ENCODE data around the gene RPS6KL1.

Gene RPS6KL1

DNA sequence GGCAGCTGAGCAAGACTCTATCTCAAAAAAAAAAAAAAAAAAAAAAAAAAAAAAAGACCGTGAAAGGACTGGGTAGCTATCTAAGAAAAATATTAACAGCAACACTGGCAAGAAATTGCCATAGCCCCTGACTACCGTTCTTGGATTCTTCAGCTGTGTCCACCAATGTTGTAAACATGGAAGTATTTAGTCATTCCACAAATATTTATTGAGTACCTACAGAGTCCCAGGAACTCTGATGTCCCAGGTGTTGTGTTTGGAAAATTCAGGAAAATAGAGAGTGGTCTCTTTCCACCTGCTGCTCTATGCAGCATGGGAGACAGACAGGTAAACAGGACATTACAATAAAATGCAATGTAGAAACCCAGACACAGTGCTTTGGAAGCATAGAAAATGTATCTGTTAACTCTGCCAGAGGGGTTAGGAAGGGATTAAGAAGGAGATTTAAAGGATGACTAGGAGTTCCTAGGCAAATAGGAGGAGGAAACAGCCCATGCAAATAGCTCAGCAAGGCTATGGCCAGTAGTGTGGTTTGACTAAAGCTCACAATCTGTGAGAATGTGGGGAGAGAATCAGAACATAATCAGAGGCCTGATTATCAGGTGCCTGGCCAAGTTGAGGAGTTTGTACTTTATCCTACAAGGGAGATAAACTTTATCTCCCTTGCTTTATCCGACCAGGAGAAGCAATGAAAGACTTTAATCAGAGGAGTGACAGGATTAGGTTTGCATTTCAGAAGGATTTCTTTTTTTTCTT, 43.5 kb downstream of the RPS6KL1 start:
- DNase-seq = no peak

DNA sequence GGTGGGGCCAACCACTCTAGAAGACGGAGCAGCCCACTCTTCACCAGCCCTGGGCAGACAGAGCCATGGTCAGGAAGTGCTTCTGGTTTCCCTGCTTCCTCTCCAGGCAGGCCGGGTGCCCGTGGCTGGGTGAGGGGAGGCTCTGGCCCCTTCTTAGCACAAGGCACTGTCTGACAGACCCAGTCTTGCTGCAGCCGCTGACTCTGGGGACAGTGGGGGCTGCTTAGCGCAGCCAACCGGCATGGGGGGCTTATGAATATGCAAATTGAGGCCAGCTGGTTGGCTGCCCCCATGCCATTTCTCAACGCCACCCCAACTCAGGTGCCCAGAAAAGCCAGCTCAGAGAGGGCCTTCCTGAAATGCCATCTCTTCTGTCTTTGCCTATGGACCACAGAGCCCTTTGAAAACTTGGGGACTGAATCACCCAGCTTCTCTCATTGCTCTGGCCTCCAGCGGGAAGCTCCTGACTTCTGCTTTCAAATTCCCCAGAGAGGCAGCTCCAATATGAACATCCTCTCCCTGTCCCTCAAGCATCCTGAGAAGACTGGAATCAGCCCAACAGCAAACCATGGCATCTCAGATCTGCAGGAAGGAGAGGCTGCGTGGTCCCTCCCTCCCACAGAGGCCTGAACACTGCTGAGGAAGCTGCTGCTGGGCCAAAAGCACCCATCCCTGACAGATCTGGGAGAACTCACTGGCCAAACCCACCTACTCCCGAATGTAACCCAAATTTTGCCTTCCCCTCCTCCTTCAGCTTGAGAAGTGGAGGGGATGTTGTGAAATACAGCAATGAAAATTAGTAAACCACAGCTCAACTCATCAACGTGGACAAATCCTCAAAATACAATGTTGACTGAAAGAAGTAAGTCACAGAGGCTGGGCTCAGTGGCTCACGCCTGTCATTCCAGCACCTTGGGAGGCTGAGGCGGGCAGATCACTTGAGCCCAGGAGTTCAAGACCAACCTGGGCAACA, 46.8 kb downstream of the RPS6KL1 start, which contains the start of gene PROX2:
TSS of gene PROX2 (minus strand) at position 205 of the 973 bp plus-strand sequence. CDS start 12,311 bp downstream, outside the sequence.
- DNase-seq = no peak

DNA sequence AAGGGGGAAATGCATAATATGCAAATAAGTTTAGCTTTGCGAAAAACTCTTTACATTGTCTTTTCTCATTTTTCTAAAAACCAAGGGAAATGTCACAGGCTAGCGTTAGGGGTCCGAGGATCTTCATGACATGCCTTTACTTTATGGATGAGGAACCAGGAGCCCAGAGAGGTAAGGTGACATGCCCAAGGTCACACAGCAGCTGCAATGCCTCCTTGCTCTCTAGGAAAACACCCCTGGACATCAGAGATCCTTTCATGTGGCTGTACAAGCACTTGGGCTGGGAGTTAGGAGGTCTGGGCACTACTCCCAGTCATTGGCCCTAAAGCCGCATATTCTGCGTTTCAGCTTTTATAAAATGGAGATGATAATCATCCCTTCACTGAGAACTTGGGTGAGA, 47.9 kb downstream of the RPS6KL1 start:
- no peak for DNase-seq

DNA sequence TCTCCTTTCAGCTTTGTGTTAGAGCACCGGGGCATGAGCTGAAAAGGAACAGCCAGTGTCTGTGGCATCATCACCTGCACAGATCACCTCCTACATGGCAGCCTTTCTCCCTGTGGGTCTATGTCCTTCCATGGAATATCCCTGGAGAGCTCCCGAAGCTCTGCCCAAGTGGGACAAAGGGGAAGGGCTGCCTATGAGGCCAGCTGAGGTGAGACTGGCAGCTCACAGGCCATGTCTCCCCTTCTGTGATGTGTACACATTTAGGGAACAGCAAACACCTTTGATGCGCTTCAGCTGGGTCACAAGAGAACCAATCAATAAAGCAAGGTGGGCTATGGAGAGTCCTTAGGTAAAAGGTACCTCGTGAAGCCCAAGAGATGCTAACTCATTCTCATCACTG, 51.2 kb downstream of the RPS6KL1 start:
- DNase-seq = no peak

DNA sequence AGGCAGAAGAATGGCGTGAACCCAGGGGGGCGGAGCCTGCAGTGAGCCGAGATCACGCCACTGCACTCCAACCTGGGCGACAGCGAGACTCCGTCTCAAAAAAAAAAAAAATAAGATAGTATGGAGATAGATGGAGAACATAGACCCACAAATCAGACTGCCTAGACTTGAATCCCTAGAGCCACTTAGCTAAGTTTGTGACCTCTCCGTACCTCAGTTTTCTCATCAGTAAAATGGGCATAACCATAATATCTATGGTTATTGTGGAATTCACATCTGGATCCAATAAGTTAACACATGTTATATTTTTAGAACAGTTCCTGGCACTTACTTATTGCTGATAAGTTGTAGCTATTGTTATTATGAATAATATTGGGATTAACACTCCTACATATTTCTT, 54.3 kb downstream of the RPS6KL1 start:
- no peak for DNase-seq

DNA sequence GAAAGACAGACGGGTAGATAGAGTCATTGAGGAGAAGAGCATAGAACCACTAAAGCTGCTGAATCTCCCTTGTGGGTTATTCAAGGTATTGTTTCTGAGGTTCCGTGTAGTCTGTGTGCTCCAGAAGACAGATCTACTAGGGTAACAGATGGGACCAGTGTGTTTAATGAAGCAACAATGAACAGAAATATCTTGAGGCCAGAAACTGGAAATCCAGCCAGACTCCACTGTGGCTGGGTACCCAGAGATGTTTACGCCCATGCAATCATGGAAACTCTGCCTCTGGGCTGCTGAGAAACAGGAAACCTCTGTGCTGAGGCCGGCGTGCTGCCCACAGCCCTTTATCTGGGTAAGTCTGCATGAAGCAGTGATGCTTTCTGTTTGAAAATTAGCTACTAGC, 55.4 kb downstream of the RPS6KL1 start:
- DNase-seq = no peak

DNA sequence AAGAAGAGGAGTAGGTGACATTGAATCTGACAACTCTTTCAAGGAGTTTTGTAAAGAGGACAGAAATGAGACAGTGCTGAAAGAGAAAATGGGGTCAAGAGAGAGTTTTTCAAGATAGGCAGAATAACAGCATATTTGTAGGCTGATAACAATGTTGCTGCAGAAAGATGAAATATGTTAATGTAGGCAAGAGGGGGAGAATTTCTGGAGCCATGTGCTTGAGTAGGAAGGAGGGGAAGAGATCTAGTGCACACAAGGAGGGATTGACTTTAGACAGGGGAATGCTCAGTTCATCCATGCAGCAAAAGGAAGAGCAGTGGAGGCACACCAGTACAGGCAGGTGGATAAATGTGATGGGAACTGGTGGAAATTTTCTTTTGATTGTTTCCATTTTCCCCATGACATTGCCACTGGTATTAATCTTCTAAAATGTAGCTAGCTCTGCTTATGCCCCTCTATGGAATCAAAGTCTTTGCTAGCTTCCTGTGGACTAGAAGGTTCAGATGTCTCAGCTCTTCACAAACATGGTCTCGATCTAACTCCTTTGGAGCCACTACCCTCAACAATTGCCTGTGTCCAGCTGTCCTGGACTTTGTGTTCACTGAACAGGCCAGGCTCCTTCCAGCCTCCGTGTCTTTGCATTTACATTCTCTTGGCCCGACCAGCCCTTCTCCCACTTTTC, 56.2 kb downstream of the RPS6KL1 start:
- DNase-seq = no peak

DNA sequence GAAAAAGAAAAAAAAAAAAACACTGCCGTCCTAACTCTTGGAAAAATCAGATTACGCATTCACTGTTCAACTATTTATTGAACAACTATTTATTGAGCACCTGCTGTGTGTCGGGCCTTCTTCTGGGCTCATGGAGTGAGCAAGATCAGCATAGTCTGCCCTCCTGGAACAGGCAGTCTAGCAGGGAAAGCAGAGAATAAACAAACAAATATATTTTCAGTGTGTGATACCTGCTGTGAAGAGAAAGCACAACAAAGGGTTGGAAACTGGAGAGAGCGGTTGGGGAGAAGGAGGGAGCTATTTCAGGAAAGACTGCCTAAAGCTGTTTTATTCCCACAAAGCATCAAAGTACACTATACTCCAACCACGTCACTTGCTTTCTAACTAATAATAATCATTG, 57.9 kb downstream of the RPS6KL1 start:
- no peak for DNase-seq

DNA sequence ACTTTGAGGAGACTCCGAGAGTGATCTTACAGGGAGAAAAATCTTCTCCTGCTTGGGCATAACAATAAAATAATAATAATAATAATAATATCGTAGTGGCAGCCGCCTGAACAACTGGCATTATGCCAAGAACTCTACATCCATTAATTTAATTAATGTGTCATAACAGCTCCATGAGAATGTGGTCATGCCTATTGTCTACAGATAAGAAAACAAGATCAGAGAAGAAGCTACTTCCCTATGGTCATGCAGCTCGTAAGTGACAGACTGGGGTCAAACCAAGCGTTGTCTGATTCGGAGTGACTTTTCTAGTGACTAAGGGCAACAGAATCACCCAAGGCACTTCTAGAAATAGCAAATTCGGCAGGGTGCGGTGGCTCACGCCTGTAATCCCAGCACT, 58.9 kb downstream of the RPS6KL1 start:
- no peak for DNase-seq

DNA sequence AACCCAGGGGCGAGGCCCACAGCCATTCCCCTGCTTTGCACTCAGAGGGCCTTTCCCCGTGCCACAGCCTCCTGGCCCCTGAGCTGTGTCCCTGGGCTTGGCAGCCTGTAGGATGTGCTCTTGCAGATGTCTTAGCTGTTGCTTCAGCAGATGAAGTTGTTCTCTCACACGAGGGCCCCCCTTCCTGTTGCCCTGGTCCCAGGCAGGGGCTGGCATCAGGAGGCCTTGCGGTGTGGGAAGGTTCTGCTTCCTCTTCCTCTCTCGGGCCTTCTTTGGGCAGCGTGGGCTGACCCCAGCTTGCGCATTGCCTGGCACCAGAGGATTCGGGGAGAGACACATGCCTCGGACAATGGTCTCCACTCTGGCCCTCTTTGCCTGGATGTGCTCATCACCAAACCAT, 59.8 kb downstream of the RPS6KL1 start:
- DNase-seq = no peak

DNA sequence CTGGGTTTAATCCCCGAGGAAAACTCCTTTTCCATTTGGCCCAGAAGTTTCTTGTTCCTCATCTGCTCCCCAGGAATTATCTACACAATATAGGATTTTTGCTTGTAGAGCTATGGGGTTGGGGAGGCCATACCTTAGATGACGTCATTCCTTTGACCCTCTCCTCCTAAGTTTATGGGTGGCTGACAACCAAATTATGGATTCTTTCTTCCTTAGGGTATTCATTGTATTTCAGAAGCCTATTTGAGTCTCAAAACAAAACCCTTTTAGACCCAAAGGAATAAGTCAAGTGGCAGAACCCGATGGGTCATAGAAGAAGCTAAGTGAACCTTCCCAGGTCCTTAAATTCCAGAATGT, 61.3 kb downstream of the RPS6KL1 start:
- DNase-seq = no peak

DNA sequence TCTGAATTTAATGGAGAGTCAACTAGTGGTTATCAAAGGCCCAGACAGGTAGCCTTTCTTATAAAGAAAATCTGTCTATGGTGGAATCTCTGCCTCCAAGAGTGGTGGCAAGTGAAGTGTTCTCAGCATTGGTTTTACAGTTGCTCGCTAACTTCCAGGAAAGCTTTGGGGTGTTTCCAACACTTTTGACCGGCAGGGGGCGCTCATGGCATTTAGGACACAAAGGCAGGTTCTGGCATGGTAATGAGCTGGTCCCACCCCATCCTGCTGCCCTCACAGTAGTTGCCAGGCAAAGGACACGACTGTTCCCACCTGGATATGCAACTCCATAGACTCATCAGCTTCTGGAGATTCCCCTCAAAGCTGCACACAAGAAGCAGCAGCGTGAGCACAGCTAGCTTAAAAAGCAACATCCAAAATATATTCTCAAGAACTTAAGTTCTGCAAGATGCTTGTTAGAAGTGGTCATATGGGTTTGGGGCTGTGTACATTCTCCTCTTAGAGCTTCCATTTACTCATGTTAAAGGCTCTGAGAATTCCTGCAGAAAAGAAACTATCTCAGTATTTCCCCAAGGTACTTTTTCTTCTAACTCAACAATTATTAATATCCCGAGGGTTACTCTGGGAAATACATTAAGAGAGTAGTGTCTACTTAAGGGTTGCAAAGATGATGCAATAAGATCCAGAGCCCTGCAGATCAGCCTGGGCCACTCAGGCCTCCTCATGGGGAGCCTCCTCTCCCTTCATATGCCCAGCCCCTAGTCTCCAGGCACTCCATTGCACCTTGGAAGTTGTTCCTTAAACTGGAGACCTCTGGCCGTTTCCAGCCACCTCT, 61.9 kb downstream of the RPS6KL1 start:
- DNase-seq = peak; percentile 70

DNA sequence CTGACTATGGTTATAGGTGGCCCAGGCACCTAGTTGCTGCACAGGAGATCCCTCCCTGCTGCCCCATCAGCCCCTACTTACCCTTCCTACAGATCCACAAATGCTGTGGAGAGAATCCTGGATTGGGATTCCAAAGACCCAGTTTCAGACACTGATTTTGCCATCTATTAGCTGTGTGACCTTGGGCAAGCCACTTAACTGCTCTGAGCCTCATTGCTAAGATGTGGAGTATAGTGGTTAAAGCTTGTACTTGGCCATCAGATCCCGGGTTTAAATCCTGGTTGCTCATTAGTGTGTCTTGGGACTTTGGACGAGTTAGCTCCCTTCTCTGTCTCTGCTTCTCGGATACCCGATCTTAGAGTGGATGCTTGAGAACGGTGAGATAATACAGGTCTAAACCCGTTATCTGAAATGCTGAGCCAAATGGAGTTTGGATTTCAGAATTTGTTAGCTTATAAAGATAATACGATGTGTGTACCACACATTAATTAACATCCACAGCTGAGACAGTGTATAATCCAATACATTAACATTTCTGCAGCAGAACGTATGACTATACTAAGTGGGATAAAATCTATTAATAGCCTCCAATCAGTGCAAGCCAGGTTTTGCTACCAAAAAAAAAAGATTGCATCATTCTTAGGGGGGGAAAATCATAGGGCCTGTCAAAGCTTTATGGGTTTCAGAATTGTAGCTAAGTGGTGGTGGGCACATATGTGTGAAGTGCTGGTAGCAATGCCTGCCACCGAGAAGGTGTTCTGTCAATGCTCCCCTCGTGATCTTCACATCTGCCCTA, 63.1 kb downstream of the RPS6KL1 start:
- DNase-seq = no peak

DNA sequence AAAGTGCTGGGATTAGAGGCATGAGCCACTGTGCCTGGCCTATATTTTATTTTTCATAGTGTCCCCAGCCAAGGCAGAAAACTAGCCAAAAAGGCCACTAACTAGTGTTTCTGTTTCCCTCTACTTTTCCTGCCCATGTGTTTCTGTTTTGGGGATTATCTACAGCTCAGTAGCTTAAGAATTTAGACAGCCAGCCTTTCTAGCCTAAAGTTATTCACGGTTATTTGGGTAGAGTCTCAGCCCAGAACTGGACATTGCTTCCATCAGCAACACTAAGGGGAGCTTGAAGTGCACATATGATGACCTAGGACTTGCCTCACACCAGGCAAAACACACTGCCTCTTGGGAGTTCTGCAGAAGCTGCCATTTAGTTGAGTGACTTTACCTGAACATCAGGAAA, 65.0 kb downstream of the RPS6KL1 start:
- DNase-seq = no peak

DNA sequence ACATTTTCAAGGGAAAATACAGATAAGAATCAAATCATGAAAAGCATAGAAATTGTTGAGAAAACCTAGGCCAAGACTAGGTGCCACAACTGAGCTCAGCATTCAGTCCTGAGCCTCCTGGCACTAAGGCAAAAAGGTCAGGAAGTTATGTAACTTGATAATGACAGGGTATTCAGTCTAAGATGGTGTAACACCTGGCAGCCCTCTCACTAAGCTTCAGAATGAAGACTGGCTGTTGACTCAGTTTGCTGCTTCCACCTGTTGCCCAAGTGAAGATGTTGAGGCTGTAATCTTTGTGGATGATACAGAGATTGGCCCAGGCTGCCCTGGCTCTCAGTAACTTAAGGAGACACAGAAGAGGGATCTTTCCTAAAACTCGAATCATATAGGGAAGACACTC, 66.7 kb downstream of the RPS6KL1 start:
- DNase-seq = no peak

DNA sequence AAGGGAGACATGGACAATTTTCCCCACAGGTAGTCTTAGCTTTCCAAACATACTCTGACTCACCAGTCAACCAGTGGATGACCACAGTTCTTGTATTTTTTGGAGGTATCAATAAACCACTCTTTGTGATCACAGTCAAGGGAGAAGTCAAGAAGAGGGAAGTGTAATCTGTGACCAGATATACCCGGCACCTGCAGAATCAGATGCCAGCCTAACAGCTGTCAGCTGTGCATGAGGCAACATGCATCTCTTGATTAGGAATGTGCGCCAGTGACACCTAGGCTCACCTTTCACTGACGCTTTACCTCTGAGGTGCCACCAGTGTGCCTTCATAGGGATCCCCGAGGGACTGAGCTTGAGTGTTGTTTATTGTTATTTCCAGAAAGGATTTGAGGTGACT, 67.1 kb downstream of the RPS6KL1 start:
- no peak for DNase-seq

DNA sequence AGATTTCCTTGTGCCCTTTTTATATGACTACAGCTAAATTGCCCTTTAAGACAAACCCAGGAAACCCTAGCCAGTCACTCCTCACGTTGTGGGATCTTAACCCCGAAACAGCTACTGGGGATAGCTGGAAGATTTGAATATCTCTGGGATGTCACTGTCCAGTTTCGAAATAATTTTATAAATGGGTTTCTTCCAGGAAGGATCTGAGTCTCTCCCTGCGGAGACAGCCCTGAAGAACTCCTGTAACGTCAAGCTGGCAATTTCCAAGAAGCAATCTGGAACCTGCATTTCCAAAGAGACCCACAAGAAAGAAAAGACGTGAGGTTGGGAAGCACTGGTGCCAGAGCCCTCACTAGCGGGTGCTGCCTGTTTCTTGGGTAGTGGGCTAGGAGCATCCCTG, 68.0 kb downstream of the RPS6KL1 start:
- DNase-seq = no peak
